GM23338 (cell line): ENCODE measurements around the gene POLA2. TPM values are rescaled to one million over a fixed set of nuclear protein-coding genes. Genes with fewer than 3 reads are reported as not detected.

Experiments used
- ATAC-seq: fragments of 200-7000 bp; cut with Tn5 transposase; 3 replicates; pipeline ENCODE4 v1.9.1; 2020
- DNase-seq: peaks from one replicate; pipeline ENCODE4 v3.0.0-alpha.2; 2015; ENCODE audit warnings: low spot score
- H2AFZ ChIP-seq: fragments of 200-600 bp; sonication (generic); 2 replicates; pipeline ENCODE4 v1.8.0; 2016; ENCODE audit warnings: antibody characterized with exemption, mild to moderate bottlenecking, moderate library complexity
- H3F3A ChIP-seq: fragments of 200-600 bp; sonication (generic); replicated peaks from 2 replicates; pipeline ENCODE4 v1.8.0; 2017; ENCODE audit warnings: antibody characterized with exemption, mixed run types, low read depth
- H3K27ac ChIP-seq: fragments of 200-600 bp; sonication (generic); 2 replicates; pipeline ENCODE4 v1.6.1; 2016; ENCODE audit warnings: low read depth
- H3K27me3 ChIP-seq: fragments of 200-600 bp; sonication (generic); 2 replicates; pipeline ENCODE4 v1.8.0; 2016; ENCODE audit warnings: mild to moderate bottlenecking, mixed run types, moderate library complexity; ENCODE audit not compliant: insufficient read depth
- H3K36me3 ChIP-seq: fragments of 200-600 bp; sonication (generic); 2 replicates; pipeline ENCODE4 v1.8.0; 2016; ENCODE audit warnings: mild to moderate bottlenecking; ENCODE audit not compliant: insufficient read depth
- H3K4me1 ChIP-seq: fragments of 200-600 bp; sonication (generic); 2 replicates; pipeline ENCODE4 v1.8.0; 2016; ENCODE audit warnings: mild to moderate bottlenecking, moderate library complexity; ENCODE audit not compliant: insufficient read depth
- H3K4me2 ChIP-seq: fragments of 200-600 bp; sonication (generic); 2 replicates; pipeline ENCODE4 v1.7.1; 2017; ENCODE audit warnings: mixed run types
- H3K4me3 ChIP-seq: fragments of 200-600 bp; sonication (generic); 2 replicates; pipeline ENCODE4 v1.6.1; 2016; ENCODE audit warnings: mixed run types
- H3K79me2 ChIP-seq: fragments of 200-600 bp; sonication (generic); replicated peaks from 2 replicates; pipeline ENCODE4 v1.8.0; 2017; ENCODE audit warnings: mild to moderate bottlenecking; ENCODE audit not compliant: insufficient read depth
- H3K9me2 ChIP-seq: fragments of 200-600 bp; sonication (generic); 2 replicates; pipeline ENCODE4 v1.8.0; 2017; ENCODE audit not compliant: insufficient read depth
- H4K20me1 ChIP-seq: fragments of 200-600 bp; sonication (generic); replicated peaks from 2 replicates; pipeline ENCODE4 v1.8.0; 2017; ENCODE audit warnings: mild to moderate bottlenecking; ENCODE audit not compliant: insufficient read depth
- H3K27ac Mint-ChIP-seq: 2 replicates; pipeline ENCODE4 v1.8.0; 2020; ENCODE audit warnings: inconsistent platforms, mild to moderate bottlenecking, moderate library complexity, mixed read lengths
- H3K27me3 Mint-ChIP-seq: 3 replicates; pipeline ENCODE4 v1.8.0; 2022; ENCODE audit warnings: low read depth, mild to moderate bottlenecking, moderate library complexity, mixed read lengths, inconsistent platforms; ENCODE audit not compliant: insufficient read depth, poor library complexity
- H3K36me3 Mint-ChIP-seq: 3 replicates; pipeline ENCODE4 v1.8.0; 2021; ENCODE audit warnings: low read depth, mild to moderate bottlenecking, inconsistent platforms, moderate library complexity, mixed read lengths
- H3K4me1 Mint-ChIP-seq: 3 replicates; pipeline ENCODE4 v1.8.0; 2020; ENCODE audit warnings: mild to moderate bottlenecking, inconsistent platforms, mixed read lengths
- H3K4me3 Mint-ChIP-seq: 3 replicates; pipeline ENCODE4 v1.8.0; 2021; ENCODE audit warnings: moderate library complexity, mild to moderate bottlenecking, inconsistent platforms, mixed read lengths
- H3K9me3 Mint-ChIP-seq: 3 replicates; pipeline ENCODE4 v1.8.0; 2020; ENCODE audit warnings: moderate library complexity, mild to moderate bottlenecking, inconsistent platforms, mixed read lengths
- POLR2AphosphoS5 ChIP-seq: IDR thresholded peaks from 2 replicates; pipeline ENCODE4 v1.6.1; 2016; ENCODE audit warnings: antibody characterized with exemption, low read depth
- long read RNA-seq: library from polyadenylated mRNA; unstranded; transcript quantifications from one replicate; pipeline ENCODE4 v2.0.0, GENCODE V29; 2020; ENCODE audit not compliant: unreplicated experiment
- polyA plus RNA-seq: library from polyadenylated mRNA; unstranded; fragments of >200 nt; fragmentation: Nextera tagmentation; extraction: Ambion mirVana; gene quantifications from 2 replicates; pipeline ENCODE4 v1.2.1, GENCODE V29; 2016
- total RNA-seq: library from RNA; depleted of rRNA; stranded (reverse); fragments of >200 nt; shearing (Covaris generic); gene quantifications from 2 replicates; pipeline ENCODE4 v1.2.3, GENCODE V29; 2014; rRNA removed
- TF ChIP-seq, protein P1 (sequence below): IDR thresholded peaks from 2 replicates; pipeline ENCODE4 v1.6.1; 2016; ENCODE audit warnings: antibody characterized with exemption
- TF ChIP-seq, protein P2 (sequence below): fragments of 250-450 bp; sonication (Bioruptor Pico); IDR thresholded peaks from 2 replicates; pipeline ENCODE4 v1.5.0; 2020; ENCODE audit warnings: mild to moderate bottlenecking, moderate library complexity

Gene POLA2, protein sequence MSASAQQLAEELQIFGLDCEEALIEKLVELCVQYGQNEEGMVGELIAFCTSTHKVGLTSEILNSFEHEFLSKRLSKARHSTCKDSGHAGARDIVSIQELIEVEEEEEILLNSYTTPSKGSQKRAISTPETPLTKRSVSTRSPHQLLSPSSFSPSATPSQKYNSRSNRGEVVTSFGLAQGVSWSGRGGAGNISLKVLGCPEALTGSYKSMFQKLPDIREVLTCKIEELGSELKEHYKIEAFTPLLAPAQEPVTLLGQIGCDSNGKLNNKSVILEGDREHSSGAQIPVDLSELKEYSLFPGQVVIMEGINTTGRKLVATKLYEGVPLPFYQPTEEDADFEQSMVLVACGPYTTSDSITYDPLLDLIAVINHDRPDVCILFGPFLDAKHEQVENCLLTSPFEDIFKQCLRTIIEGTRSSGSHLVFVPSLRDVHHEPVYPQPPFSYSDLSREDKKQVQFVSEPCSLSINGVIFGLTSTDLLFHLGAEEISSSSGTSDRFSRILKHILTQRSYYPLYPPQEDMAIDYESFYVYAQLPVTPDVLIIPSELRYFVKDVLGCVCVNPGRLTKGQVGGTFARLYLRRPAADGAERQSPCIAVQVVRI
- total RNA-seq (25.9 and 30.4 TPM in 2 replicates), polyA plus RNA-seq (17.4 and 22.5 TPM in 2 replicates)
- long read RNA-seq, transcript POLA2-201 (18 exons, 3,744 nt) = major isoform, 14 of 17 reads
- long read RNA-seq, partial matches to known transcripts = 3 of 17 reads
- long read RNA-seq, other reads (novel, unspliced or antisense) = 0 of 17 reads

DNA sequence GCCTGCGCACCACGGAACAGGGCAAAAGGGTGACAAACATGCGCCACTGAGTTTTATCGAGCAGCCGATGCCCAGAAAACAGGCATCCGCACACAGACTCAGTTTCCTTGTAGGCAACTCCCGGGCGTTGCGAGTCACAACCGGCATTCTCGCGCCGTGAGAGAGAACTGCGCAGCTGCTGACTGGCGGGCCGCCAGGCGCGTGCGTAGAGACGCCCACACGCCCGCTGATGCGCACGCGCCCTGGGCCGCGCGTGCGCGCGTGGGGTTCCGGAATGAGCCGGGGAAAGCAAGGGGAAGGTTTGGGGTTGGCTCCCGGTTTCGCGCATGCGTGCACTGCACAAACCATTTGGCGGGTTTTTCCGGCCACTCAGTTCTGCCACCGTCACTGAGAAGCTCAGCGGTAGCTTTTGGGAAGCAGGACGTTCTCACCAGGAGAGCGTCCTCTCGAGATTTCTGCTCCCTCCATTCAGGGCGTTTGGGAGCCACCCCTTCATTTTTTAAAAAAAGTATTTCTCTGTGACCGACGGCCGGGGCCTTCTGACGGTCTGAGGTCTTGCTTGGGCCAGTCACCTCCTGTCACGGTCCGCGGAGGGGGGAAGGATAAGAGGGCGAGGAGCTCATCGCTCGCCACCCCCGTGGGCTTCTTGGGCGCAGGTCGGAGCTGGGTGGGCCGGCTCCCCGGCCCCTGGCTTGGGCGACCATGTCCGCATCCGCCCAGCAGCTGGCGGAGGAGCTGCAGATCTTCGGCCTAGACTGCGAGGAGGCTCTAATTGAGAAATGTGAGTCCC lies at the start of gene POLA2:
Gene POLA2, plus strand, starts transcription at position 372 of the 790 bp plus-strand sequence. Its CDS starts 331 bp downstream, at position 703.
- peak within 1 kb of the TSS; percentile 88 for H3K4me2 ChIP-seq
- H3K79me2 ChIP-seq = peaks cover 21% of the 10 kb centered on the region
- H3K4me1 ChIP-seq = peaks cover 10% of the 10 kb centered on the region
- Mint-ChIP-seq H3K4me1 (peaks cover 24% of the 10 kb centered on the region), H3K27ac (peak within 1 kb of the TSS; percentile 79), H3K27me3 (peaks cover 20% of the 10 kb centered on the region), H3K9me3 (no peaks in the 10 kb centered on the region; the same call in 2 of the 3 replicates), H3K36me3 (peaks cover 30% of the 10 kb centered on the region), H3K4me3 (peak within 1 kb of the TSS; percentile 97)
- H3F3A ChIP-seq = peaks cover 18% of the 10 kb centered on the region
- H3K27ac ChIP-seq = peak within 1 kb of the TSS; percentile 78; the same call in 1 of the 2 replicates
- H4K20me1 ChIP-seq = peaks cover 3% of the 10 kb centered on the region; the same call in 1 of the 2 replicates
- no peaks in the 10 kb centered on the region for H3K9me2 ChIP-seq
- 0 out of 2 replicates have a peak, but pooled peaks cover 5% of the 10 kb centered on the region for H3K36me3 ChIP-seq
- DNase-seq (peak; percentile 92), ATAC-seq (peak; percentile 90)
- H2AFZ ChIP-seq = peak within 1 kb of the TSS; percentile 92
- TF ChIP-seq, protein P1, sequence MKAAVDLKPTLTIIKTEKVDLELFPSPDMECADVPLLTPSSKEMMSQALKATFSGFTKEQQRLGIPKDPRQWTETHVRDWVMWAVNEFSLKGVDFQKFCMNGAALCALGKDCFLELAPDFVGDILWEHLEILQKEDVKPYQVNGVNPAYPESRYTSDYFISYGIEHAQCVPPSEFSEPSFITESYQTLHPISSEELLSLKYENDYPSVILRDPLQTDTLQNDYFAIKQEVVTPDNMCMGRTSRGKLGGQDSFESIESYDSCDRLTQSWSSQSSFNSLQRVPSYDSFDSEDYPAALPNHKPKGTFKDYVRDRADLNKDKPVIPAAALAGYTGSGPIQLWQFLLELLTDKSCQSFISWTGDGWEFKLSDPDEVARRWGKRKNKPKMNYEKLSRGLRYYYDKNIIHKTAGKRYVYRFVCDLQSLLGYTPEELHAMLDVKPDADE = peak; percentile 51; the same call in 1 of the 2 replicates
- TF ChIP-seq POLR2AphosphoS5 = peak; percentile 86
- TF ChIP-seq, protein P2, sequence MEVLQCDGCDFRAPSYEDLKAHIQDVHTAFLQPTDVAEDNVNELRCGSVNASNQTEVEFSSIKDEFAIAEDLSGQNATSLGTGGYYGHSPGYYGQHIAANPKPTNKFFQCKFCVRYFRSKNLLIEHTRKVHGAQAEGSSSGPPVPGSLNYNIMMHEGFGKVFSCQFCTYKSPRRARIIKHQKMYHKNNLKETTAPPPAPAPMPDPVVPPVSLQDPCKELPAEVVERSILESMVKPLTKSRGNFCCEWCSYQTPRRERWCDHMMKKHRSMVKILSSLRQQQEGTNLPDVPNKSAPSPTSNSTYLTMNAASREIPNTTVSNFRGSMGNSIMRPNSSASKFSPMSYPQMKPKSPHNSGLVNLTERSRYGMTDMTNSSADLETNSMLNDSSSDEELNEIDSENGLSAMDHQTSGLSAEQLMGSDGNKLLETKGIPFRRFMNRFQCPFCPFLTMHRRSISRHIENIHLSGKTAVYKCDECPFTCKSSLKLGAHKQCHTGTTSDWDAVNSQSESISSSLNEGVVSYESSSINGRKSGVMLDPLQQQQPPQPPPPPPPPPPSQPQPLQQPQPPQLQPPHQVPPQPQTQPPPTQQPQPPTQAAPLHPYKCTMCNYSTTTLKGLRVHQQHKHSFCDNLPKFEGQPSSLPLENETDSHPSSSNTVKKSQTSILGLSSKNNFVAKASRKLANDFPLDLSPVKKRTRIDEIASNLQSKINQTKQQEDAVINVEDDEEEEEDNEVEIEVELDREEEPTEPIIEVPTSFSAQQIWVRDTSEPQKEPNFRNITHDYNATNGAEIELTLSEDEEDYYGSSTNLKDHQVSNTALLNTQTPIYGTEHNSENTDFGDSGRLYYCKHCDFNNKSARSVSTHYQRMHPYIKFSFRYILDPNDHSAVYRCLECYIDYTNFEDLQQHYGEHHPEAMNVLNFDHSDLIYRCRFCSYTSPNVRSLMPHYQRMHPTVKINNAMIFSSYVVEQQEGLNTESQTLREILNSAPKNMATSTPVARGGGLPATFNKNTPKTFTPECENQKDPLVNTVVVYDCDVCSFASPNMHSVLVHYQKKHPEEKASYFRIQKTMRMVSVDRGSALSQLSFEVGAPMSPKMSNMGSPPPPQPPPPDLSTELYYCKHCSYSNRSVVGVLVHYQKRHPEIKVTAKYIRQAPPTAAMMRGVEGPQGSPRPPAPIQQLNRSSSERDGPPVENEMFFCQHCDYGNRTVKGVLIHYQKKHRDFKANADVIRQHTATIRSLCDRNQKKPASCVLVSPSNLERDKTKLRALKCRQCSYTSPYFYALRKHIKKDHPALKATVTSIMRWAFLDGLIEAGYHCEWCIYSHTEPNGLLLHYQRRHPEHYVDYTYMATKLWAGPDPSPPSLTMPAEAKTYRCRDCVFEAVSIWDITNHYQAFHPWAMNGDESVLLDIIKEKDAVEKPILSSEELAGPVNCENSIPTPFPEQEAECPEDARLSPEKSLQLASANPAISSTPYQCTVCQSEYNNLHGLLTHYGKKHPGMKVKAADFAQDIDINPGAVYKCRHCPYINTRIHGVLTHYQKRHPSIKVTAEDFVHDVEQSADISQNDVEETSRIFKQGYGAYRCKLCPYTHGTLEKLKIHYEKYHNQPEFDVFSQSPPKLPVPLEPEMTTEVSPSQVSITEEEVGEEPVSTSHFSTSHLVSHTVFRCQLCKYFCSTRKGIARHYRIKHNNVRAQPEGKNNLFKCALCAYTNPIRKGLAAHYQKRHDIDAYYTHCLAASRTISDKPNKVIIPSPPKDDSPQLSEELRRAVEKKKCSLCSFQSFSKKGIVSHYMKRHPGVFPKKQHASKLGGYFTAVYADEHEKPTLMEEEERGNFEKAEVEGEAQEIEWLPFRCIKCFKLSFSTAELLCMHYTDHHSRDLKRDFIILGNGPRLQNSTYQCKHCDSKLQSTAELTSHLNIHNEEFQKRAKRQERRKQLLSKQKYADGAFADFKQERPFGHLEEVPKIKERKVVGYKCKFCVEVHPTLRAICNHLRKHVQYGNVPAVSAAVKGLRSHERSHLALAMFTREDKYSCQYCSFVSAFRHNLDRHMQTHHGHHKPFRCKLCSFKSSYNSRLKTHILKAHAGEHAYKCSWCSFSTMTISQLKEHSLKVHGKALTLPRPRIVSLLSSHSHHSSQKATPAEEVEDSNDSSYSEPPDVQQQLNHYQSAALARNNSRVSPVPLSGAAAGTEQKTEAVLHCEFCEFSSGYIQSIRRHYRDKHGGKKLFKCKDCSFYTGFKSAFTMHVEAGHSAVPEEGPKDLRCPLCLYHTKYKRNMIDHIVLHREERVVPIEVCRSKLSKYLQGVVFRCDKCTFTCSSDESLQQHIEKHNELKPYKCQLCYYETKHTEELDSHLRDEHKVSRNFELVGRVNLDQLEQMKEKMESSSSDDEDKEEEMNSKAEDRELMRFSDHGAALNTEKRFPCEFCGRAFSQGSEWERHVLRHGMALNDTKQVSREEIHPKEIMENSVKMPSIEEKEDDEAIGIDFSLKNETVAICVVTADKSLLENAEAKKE (CRISPR knock-in tag) = no peak
- no peaks in the 10 kb centered on the region for H3K27me3 ChIP-seq
- peak within 1 kb of the TSS; percentile 95 for H3K4me3 ChIP-seq
